HepG2 (cell line): ENCODE results near the gene TMEM63B. TPM values are rescaled to one million over a fixed set of nuclear protein-coding genes. Genes with fewer than 3 reads are reported as not detected.

Source experiments
- ATAC-seq: fragments of 200-7000 bp; cut with Tn5 transposase; 3 replicates; pipeline ENCODE4 v1.9.1; 2020; ENCODE audit warnings: mild to moderate bottlenecking, moderate library complexity
- BruUV-seq: library from RNA; stranded (reverse); fragments of 400-500 nt; replicated peaks from 2 replicates; lab custom pipeline; 2021; lab: Mats Ljungman, UMichigan
- CTCF ChIA-PET: fragments of 300-600 bp; formaldehyde crosslinking; extraction: SDS; loops from one replicate; lab custom pipeline; 2021; ENCODE audit warnings: low total read pairs, inconsistent platforms, low intra/inter-chr PET ratio; lab: Yijun Ruan, JAX
- POLR2A ChIA-PET: fragments of 350-600 bp; sonication (Branson Sonifier 250); formaldehyde crosslinking; loops from one replicate; lab custom pipeline; 2020; ENCODE audit warnings: antibody characterized with exemption, inconsistent platforms; lab: Yijun Ruan, JAX
- DNase-seq: peaks from one replicate; pipeline ENCODE4 v3.0.0-alpha.2; 2015; ENCODE audit warnings: low spot score
- FAIRE-seq: peaks from 3 replicates; lab custom pipeline; 2011; peaks lifted over from hg19 to GRCh38; lab: Jason Lieb, UNC
- H2AFZ ChIP-seq: one replicate; pipeline ENCODE4 v1.6.1; 2011; ENCODE audit warnings: low read length, inconsistent platforms
- H3K27ac ChIP-seq: fragments of 300-600 bp; 3 replicates; pipeline ENCODE4 v1.8.0; 2011; ENCODE audit warnings: mixed run types, mild to moderate bottlenecking, mixed read lengths, low read length, inconsistent platforms; ENCODE audit not compliant: insufficient read depth; ENCODE audit errors: extremely low read length
- H3K27me3 ChIP-seq, 2 experiments: fragments of 200-600 bp in 1 of 2; 2 replicates in 1 of 2; 3 replicates in 1 of 2; pipeline versions ENCODE4 v1.6.0 to v1.8.0; 2011; ENCODE audit warnings: low read length in 2 of 2, mild to moderate bottlenecking in 2 of 2, moderate library complexity in 2 of 2, inconsistent platforms in 1 of 2; ENCODE audit not compliant: insufficient read depth in 2 of 2, control insufficient read depth in 1 of 2
- H3K36me3 ChIP-seq, 2 experiments: fragments of 200-600 bp in 1 of 2; replicated peaks in 1 of 2; 2 replicates in 1 of 2; 3 replicates in 1 of 2; pipeline versions ENCODE4 v1.5.1 to v1.8.0; 2011; ENCODE audit warnings: low read length in 2 of 2, inconsistent platforms in 1 of 2; ENCODE audit not compliant: insufficient read depth in 2 of 2, control insufficient read depth in 1 of 2
- H3K4me1 ChIP-seq: 2 replicates; pipeline ENCODE4 v1.5.1; 2012; ENCODE audit warnings: low read length, inconsistent platforms; ENCODE audit not compliant: insufficient read depth
- H3K4me2 ChIP-seq: 2 replicates; pipeline ENCODE4 v1.6.0; 2011; ENCODE audit warnings: low read depth, low read length, inconsistent platforms
- H3K4me3 ChIP-seq, 3 experiments: fragments of 200-600 bp in 1 of 3; sonication (generic), shearing (Covaris generic) in 1 of 3; replicated peaks in 1 of 3; 2 replicates each; pipeline ENCODE4 v1.5.1; 2011 to 2016; ENCODE audit warnings: low read length in 3 of 3, inconsistent platforms in 2 of 3, low read depth in 2 of 3, mild to moderate bottlenecking in 2 of 3, control low read depth in 1 of 3, mixed read lengths in 1 of 3; ENCODE audit not compliant: insufficient read depth in 1 of 3
- H3K79me2 ChIP-seq: one replicate; pipeline ENCODE4 v1.6.1; 2011; ENCODE audit warnings: low read length, inconsistent platforms; ENCODE audit not compliant: insufficient read depth
- H3K9ac ChIP-seq: 2 replicates; pipeline ENCODE4 v1.6.0; 2011; ENCODE audit warnings: mild to moderate bottlenecking, low read depth, low read length, inconsistent platforms; ENCODE audit not compliant: insufficient read depth
- H3K9me3 ChIP-seq: 2 replicates; pipeline ENCODE4 v1.5.1; 2012; ENCODE audit warnings: mild to moderate bottlenecking, low read length
- H4K20me1 ChIP-seq: 2 replicates; pipeline ENCODE4 v1.6.0; 2011; ENCODE audit warnings: inconsistent platforms, mild to moderate bottlenecking, low read length, moderate library complexity; ENCODE audit not compliant: insufficient read depth
- GATAD2A ChIP-seq: IDR thresholded peaks from 2 replicates; pipeline ENCODE4 v1.6.1; 2016
- HOMEZ ChIP-seq: IDR thresholded peaks from 2 replicates; pipeline ENCODE4 v1.6.1; 2016; ENCODE audit warnings: low read depth
- NPAS2 ChIP-seq: sonication (generic); formaldehyde crosslinking; IDR thresholded peaks from 2 replicates; pipeline ENCODE4 v1.8.0; 2022; ENCODE audit warnings: mild to moderate bottlenecking, missing genetic modification reagents, borderline replicate concordance
- PCBP2 ChIP-seq: fragments of 200-400 bp; formaldehyde crosslinking; optimal IDR thresholded peaks from 2 replicates; pipeline ENCODE3; 2018; ENCODE audit warnings: low read length, low read depth; ENCODE audit not compliant: poor library complexity, severe bottlenecking
- SUZ12 ChIP-seq: fragments of 150-350 bp; IDR thresholded peaks from 2 replicates; pipeline ENCODE4 v1.6.1; 2014; ENCODE audit warnings: low read depth, low read length
- TOE1 ChIP-seq: sonication (generic); formaldehyde crosslinking; IDR thresholded peaks from 2 replicates; pipeline ENCODE4 v1.4.0; 2020; ENCODE audit warnings: mild to moderate bottlenecking, missing genetic modification reagents
- ZBTB38 ChIP-seq: sonication (generic); formaldehyde crosslinking; IDR thresholded peaks from 2 replicates; pipeline ENCODE4 v1.5.1; 2020; ENCODE audit warnings: mild to moderate bottlenecking, missing genetic modification reagents
- ZNF143 ChIP-seq: sonication (generic); formaldehyde crosslinking; IDR thresholded peaks from 2 replicates; pipeline ENCODE4 v1.4.0; 2020; ENCODE audit warnings: missing genetic modification reagents
- ZNF263 ChIP-seq: sonication (generic); formaldehyde crosslinking; IDR thresholded peaks from 2 replicates; pipeline ENCODE4 v1.4.0; 2020; ENCODE audit warnings: missing genetic modification reagents
- ZNF547 ChIP-seq: sonication (generic); formaldehyde crosslinking; IDR thresholded peaks from 2 replicates; pipeline ENCODE4 v1.5.1; 2020; ENCODE audit warnings: mild to moderate bottlenecking, missing genetic modification reagents
- ZNF576 ChIP-seq: sonication (generic); formaldehyde crosslinking; IDR thresholded peaks from 2 replicates; pipeline ENCODE4 v1.4.0; 2020; ENCODE audit warnings: mild to moderate bottlenecking, missing genetic modification reagents
- in situ Hi-C: cut with HindIII; loops from 2 replicates; pipeline ENCODE4 v1.10.0; 2017; ENCODE audit warnings: low pct_unique_long_range_greater_than_20kb; ENCODE audit not compliant: extremely low pct_ligation_motif_present
- intact Hi-C: fragments of 100-400 bp; cut with micrococcal nuclease; formaldehyde crosslinking; loops from one replicate; pipeline ENCODE4 v1.10.0; 2022; ENCODE audit not compliant: unreplicated experiment
- polyA plus RNA-seq, 8 experiments: library from polyadenylated mRNA; depleted of rRNA in 3 of 8; stranded (reverse) in 7 of 8; unstranded in 1 of 8; fragments of >200 nt; fragmentation: Illumina TruSeq in 4 of 8; extraction: Trizol in 4 of 8; gene quantifications; 2 replicates each; pipeline versions ENCODE4 v1.2.1 to v1.2.3, GENCODE V29; 2011 to 2016; ENCODE audit warnings: low read depth in 4 of 8, missing spikeins in 1 of 8, mixed read lengths in 1 of 8; ENCODE audit not compliant: insufficient read depth in 1 of 8
- total RNA-seq, 5 experiments: library from RNA; depleted of rRNA; stranded (reverse); fragments of >200 nt; fragmentation: Illumina TruSeq; extraction: Trizol; gene quantifications; 2 replicates each; pipeline ENCODE4 v1.2.3, GENCODE V29; 2016; ENCODE audit warnings: low read depth in 1 of 5

Gene TMEM63B
- total and polyA plus RNA-seq, 2 of the 13 experiments (the other 11 are each of a cell fraction or from before 2014, with no cell fraction given) = 27.4 to 75.8 TPM

- no peaks in the 10 kb centered on the region for H4K20me1 ChIP-seq
- in situ Hi-C loops = no loop called here
- no peak overlapping the region for H2AFZ ChIP-seq
- no peak overlapping the region for H3K9ac ChIP-seq
- no peak overlapping the region for H3K4me3 ChIP-seq
- no peak overlapping the region for H3K4me2 ChIP-seq
- CTCF ChIA-PET = no interaction called here
- ATAC-seq (no peak), FAIRE-seq (no peak), DNase-seq (no peak)
- H3K9me3 ChIP-seq = no peaks in the 10 kb centered on the region
- POLR2A ChIA-PET = no interaction called here
- peaks cover 33 to 64% of the 10 kb centered on the region in 2 experiments for H3K36me3 ChIP-seq
- no peaks in the 10 kb centered on the region for H3K27me3 ChIP-seq
- no peak for TF ChIP-seq TOE1 (CRISPR knock-in tag)
- no peak for TF ChIP-seq ZNF547 (CRISPR knock-in tag)
- no peak for TF ChIP-seq ZNF576 (CRISPR knock-in tag)
- TF ChIP-seq GATAD2A = no peak
- no peak for TF ChIP-seq ZNF143 (CRISPR knock-in tag)
- TF ChIP-seq ZNF263 (CRISPR knock-in tag) = no peak
- TF ChIP-seq HOMEZ (CRISPR knock-in tag) = no peak
- TF ChIP-seq NPAS2 = no peak
- TF ChIP-seq ZBTB38 (CRISPR knock-in tag) = no peak
- no peak for TF ChIP-seq PCBP2
- TF ChIP-seq SUZ12 = no peak
- no TSS peak for BruUV-seq
- intact Hi-C loops = no loop called here
- no peak overlapping the region for H3K27ac ChIP-seq
- H3K79me2 ChIP-seq = no peaks in the 10 kb centered on the region
- H3K4me1 ChIP-seq = peaks cover 28% of the 10 kb centered on the region
Measured at GRCh38 chr6:44145839-44146238, 18.5 kb downstream of the TMEM63B start.
